ENCODE results near the gene JCHAIN.

JCHAIN gene

DNA sequence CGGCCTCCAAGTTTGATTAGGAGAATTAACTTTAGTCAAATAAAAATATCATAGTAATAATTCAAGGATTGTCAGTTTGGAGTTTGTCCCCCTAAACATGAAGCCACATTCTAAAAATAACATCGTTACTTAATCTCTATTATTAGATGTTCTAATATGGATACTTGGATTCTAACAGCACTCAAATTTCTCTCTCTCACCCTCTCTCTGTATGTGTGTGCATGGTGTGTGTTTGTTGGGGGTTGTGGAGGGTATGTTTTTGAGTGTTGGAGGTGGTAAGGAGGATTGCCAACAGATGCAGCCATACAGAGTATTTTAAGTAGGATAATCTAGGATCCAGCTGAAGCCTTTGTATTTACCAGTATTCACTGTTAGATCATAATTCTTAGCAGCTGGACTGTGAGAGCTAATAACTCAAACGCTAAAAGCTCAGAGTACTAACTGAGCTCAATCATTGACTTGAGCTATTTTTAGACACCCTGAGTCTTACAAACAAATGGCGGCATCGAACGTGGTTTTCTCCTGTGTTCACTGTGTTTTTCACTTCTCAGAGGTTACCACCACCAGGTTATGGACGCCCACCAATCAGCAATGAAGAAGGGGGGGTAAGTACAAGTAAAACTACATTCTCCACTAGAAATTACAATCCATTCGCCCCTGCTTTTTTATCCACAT lies 28.9 kb downstream of the JCHAIN start:
- H3K4me3 ChIP-seq (ENCODE audit: insufficient read depth, low read length, poor library complexity, severe bottlenecking): no peak overlapping the region
- TF ChIP-seq, protein P1, sequence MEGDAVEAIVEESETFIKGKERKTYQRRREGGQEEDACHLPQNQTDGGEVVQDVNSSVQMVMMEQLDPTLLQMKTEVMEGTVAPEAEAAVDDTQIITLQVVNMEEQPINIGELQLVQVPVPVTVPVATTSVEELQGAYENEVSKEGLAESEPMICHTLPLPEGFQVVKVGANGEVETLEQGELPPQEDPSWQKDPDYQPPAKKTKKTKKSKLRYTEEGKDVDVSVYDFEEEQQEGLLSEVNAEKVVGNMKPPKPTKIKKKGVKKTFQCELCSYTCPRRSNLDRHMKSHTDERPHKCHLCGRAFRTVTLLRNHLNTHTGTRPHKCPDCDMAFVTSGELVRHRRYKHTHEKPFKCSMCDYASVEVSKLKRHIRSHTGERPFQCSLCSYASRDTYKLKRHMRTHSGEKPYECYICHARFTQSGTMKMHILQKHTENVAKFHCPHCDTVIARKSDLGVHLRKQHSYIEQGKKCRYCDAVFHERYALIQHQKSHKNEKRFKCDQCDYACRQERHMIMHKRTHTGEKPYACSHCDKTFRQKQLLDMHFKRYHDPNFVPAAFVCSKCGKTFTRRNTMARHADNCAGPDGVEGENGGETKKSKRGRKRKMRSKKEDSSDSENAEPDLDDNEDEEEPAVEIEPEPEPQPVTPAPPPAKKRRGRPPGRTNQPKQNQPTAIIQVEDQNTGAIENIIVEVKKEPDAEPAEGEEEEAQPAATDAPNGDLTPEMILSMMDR (IDR thresholded peaks at IDR 0.05; ENCODE audit: insufficient read depth, low read length, poor library complexity, severe bottlenecking): no peak
- TF ChIP-seq EZH2phosphoT487 (conservative IDR thresholded peaks at IDR 0.05; ENCODE audit: low read length): no peak
- H4K20me1 ChIP-seq (ENCODE audit: low read depth, low read length): no peaks in the 10 kb centered on the region
- H3K27me3 ChIP-seq (ENCODE audit: low read length): no peaks in the 10 kb centered on the region
- no peak overlapping the region for H3K9ac ChIP-seq (ENCODE audit: low read length)
- no peaks in the 10 kb centered on the region for H3K9me2 ChIP-seq (replicated peaks; ENCODE audit: insufficient read depth, low read length)
- no peaks in the 10 kb centered on the region for H3K9me3 ChIP-seq (ENCODE audit: insufficient read depth, low read length)
- H3K79me2 ChIP-seq (ENCODE audit: insufficient read depth, low read length): no peaks in the 10 kb centered on the region
- no peaks in the 10 kb centered on the region for H3K36me3 ChIP-seq (ENCODE audit: low read length)
- no peak overlapping the region for H3K27ac ChIP-seq (ENCODE audit: low read depth, low read length)
- no peak overlapping the region for H2AFZ ChIP-seq (ENCODE audit: low read depth, low read length, severe bottlenecking)
- H3F3A ChIP-seq (ENCODE audit: insufficient read depth): no peaks in the 10 kb centered on the region
- H3K4me2 ChIP-seq (ENCODE audit: low read depth, low read length, poor library complexity, severe bottlenecking): no peak overlapping the region

DNA sequence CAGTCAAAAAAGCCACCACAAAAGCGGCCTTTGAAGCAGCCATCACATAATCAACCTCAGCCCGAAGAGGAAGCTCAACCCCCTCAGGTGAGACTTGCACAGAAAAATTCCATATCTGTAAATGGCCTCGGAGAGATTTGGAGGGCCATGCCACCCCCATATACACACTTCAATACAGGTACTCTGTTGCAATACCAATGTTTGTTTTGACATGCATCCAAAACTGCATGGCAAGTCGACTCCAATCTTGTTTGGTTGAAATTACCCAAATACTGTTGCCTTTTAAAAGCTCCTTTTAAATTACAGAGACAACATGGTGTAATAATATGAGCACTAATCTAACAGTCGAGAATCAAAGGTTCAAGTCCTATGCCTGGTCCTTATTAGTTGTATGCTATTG lies 31.8 kb downstream of the JCHAIN start:
- TF ChIP-seq, protein P1 (IDR thresholded peaks at IDR 0.05; ENCODE audit: insufficient read depth, low read length, poor library complexity, severe bottlenecking): no peak
- TF ChIP-seq EZH2phosphoT487 (conservative IDR thresholded peaks at IDR 0.05; ENCODE audit: low read length): no peak
- Histone ChIP-seq H3K27me3 (ENCODE audit: low read length) (no peaks in the 10 kb centered on the region), H3K9me2 (replicated peaks; ENCODE audit: insufficient read depth, low read length) (no peaks in the 10 kb centered on the region), H4K20me1 (ENCODE audit: low read depth, low read length) (no peaks in the 10 kb centered on the region), H3F3A (ENCODE audit: insufficient read depth) (no peaks in the 10 kb centered on the region), H3K9ac (ENCODE audit: low read length) (no peak overlapping the region), H3K9me3 (ENCODE audit: insufficient read depth, low read length) (no peaks in the 10 kb centered on the region), H3K27ac (ENCODE audit: low read depth, low read length) (no peak overlapping the region), H2AFZ (ENCODE audit: low read depth, low read length, severe bottlenecking) (no peak overlapping the region), H3K36me3 (ENCODE audit: low read length) (no peaks in the 10 kb centered on the region), H3K4me3 (ENCODE audit: insufficient read depth, low read length, poor library complexity, severe bottlenecking) (no peak overlapping the region), H3K79me2 (ENCODE audit: insufficient read depth, low read length) (no peaks in the 10 kb centered on the region), H3K4me2 (ENCODE audit: low read depth, low read length, poor library complexity, severe bottlenecking) (no peak overlapping the region)

DNA sequence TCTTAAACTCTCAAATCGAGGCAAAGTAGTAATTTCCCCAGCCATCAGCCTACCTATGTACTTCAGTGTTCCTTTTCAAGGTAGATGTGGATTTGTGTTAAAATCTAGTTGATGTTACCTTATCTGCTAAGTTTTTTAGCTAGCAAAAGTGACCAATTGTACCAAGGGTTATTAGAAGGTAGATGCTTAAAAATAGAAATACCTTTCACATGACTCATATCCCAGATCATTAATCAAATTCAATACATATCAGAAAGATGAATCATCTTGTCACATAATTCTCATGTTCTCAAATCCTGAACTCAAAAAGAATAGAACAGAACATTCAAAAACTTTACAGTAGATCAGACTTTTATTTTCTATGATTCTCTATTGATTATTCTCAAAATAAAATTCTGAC lies 34.3 kb downstream of the JCHAIN start:
- Histone ChIP-seq H3K9me3 (ENCODE audit: insufficient read depth, low read length) (no peaks in the 10 kb centered on the region), H3K4me2 (ENCODE audit: low read depth, low read length, poor library complexity, severe bottlenecking) (no peak overlapping the region), H3K27me3 (ENCODE audit: low read length) (no peaks in the 10 kb centered on the region), H3K9ac (ENCODE audit: low read length) (no peak overlapping the region), H2AFZ (ENCODE audit: low read depth, low read length, severe bottlenecking) (no peak overlapping the region), H3K27ac (ENCODE audit: low read depth, low read length) (no peak overlapping the region), H4K20me1 (ENCODE audit: low read depth, low read length) (no peaks in the 10 kb centered on the region), H3K9me2 (replicated peaks; ENCODE audit: insufficient read depth, low read length) (no peaks in the 10 kb centered on the region), H3K79me2 (ENCODE audit: insufficient read depth, low read length) (no peaks in the 10 kb centered on the region), H3F3A (ENCODE audit: insufficient read depth) (no peaks in the 10 kb centered on the region), H3K36me3 (ENCODE audit: low read length) (no peaks in the 10 kb centered on the region), H3K4me3 (ENCODE audit: insufficient read depth, low read length, poor library complexity, severe bottlenecking) (no peak overlapping the region)
- TF ChIP-seq, protein P1 (IDR thresholded peaks at IDR 0.05; ENCODE audit: insufficient read depth, low read length, poor library complexity, severe bottlenecking): no peak
- no peak for TF ChIP-seq EZH2phosphoT487 (conservative IDR thresholded peaks at IDR 0.05; ENCODE audit: low read length)

Measured in SU-DHL-6 (cell line).